Measurements from ENCODE around the gene RC3H1.
"Not testable (repeated sequence)": the region's sequence is repeated elsewhere in the genome, so short reads cannot be mapped to it uniquely, and the experiment has no call there.

RC3H1 gene

DNA sequence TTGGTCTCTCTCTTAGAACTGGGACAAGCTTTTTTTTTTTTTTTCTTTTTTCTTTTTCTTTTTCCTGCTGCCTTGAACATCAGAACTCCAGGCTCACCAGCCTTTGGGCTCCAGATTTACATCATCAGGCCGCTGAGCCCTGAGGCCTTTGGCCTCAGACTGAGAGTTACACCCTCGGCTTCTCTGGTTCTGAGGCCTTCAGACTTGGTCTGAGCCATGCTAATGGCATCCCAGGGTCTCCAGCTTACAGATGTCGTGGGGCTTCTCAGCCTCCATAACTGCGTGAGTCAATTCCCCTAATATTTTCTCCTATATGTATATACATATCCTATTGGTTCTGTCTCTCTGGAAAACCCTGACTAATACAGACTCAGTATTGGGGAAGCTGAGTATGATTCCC, 36.5 kb upstream of the RC3H1 start:
- H3K4me3 ChIP-seq (ENCODE audit: low read depth, low read length): no peak overlapping the region
- ChIA-PET POLR2A (no interaction called here), CTCF (interaction anchor here (0.6 kb wide), 1 partner anchor 46 kb away, joined by 4 read pairs; no protein-coding TSS in a partner anchor)
- no peak overlapping the region for H3K27ac ChIP-seq (ENCODE audit: extremely low read depth, low read depth, low read length)
- H3K4me1 ChIP-seq (ENCODE audit: control insufficient read depth, insufficient read depth, low read length): no peaks in the 10 kb centered on the region
- no peaks in the 10 kb centered on the region for H3K36me3 ChIP-seq (ENCODE audit: control insufficient read depth in 2 of 2, insufficient read depth in 1 of 2, low read length in 2 of 2)
- TF ChIP-seq, protein P1, sequence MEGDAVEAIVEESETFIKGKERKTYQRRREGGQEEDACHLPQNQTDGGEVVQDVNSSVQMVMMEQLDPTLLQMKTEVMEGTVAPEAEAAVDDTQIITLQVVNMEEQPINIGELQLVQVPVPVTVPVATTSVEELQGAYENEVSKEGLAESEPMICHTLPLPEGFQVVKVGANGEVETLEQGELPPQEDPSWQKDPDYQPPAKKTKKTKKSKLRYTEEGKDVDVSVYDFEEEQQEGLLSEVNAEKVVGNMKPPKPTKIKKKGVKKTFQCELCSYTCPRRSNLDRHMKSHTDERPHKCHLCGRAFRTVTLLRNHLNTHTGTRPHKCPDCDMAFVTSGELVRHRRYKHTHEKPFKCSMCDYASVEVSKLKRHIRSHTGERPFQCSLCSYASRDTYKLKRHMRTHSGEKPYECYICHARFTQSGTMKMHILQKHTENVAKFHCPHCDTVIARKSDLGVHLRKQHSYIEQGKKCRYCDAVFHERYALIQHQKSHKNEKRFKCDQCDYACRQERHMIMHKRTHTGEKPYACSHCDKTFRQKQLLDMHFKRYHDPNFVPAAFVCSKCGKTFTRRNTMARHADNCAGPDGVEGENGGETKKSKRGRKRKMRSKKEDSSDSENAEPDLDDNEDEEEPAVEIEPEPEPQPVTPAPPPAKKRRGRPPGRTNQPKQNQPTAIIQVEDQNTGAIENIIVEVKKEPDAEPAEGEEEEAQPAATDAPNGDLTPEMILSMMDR (tag by site-specific recombination; IDR thresholded peaks at IDR 0.05): no peak
- TF ChIP-seq ZFHX2 (tag by site-specific recombination; conservative IDR thresholded peaks at IDR 0.05): no peak
- TF ChIP-seq ZNF571 (tag by site-specific recombination; IDR thresholded peaks at IDR 0.05): no peak
- TF ChIP-seq, protein P2, sequence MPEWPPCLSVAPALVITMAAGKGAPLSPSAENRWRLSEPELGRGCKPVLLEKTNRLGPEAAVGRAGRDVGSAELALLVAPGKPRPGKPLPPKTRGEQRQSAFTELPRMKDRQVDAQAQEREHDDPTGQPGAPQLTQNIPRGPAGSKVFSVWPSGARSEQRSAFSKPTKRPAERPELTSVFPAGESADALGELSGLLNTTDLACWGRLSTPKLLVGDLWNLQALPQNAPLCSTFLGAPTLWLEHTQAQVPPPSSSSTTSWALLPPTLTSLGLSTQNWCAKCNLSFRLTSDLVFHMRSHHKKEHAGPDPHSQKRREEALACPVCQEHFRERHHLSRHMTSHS (tag by site-specific recombination; IDR thresholded peaks at IDR 0.05): no peak
- TF ChIP-seq ZNF785 (tag by site-specific recombination; IDR thresholded peaks at IDR 0.05): no peak
- no peak for TF ChIP-seq ZBTB20 (tag by site-specific recombination; IDR thresholded peaks at IDR 0.05)
- no peak for TF ChIP-seq GLI4 (tag by site-specific recombination; IDR thresholded peaks at IDR 0.05)
- no peak for TF ChIP-seq SETDB1 (IDR thresholded peaks at IDR 0.05; ENCODE audit: insufficient read length, low read length)
- TF ChIP-seq ZNF843 (tag by site-specific recombination; IDR thresholded peaks at IDR 0.05): no peak
- no peak for TF ChIP-seq ZNF174 (tag by site-specific recombination; IDR thresholded peaks at IDR 0.05)
- TF ChIP-seq, protein P3, sequence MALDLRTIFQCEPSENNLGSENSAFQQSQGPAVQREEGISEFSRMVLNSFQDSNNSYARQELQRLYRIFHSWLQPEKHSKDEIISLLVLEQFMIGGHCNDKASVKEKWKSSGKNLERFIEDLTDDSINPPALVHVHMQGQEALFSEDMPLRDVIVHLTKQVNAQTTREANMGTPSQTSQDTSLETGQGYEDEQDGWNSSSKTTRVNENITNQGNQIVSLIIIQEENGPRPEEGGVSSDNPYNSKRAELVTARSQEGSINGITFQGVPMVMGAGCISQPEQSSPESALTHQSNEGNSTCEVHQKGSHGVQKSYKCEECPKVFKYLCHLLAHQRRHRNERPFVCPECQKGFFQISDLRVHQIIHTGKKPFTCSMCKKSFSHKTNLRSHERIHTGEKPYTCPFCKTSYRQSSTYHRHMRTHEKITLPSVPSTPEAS (tag by site-specific recombination; IDR thresholded peaks at IDR 0.05): no peak
- TF ChIP-seq, protein P4, sequence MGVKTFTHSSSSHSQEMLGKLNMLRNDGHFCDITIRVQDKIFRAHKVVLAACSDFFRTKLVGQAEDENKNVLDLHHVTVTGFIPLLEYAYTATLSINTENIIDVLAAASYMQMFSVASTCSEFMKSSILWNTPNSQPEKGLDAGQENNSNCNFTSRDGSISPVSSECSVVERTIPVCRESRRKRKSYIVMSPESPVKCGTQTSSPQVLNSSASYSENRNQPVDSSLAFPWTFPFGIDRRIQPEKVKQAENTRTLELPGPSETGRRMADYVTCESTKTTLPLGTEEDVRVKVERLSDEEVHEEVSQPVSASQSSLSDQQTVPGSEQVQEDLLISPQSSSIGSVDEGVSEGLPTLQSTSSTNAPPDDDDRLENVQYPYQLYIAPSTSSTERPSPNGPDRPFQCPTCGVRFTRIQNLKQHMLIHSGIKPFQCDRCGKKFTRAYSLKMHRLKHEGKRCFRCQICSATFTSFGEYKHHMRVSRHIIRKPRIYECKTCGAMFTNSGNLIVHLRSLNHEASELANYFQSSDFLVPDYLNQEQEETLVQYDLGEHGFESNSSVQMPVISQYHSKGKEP (tag by site-specific recombination; IDR thresholded peaks at IDR 0.05): no peak
- TF ChIP-seq, protein P5, sequence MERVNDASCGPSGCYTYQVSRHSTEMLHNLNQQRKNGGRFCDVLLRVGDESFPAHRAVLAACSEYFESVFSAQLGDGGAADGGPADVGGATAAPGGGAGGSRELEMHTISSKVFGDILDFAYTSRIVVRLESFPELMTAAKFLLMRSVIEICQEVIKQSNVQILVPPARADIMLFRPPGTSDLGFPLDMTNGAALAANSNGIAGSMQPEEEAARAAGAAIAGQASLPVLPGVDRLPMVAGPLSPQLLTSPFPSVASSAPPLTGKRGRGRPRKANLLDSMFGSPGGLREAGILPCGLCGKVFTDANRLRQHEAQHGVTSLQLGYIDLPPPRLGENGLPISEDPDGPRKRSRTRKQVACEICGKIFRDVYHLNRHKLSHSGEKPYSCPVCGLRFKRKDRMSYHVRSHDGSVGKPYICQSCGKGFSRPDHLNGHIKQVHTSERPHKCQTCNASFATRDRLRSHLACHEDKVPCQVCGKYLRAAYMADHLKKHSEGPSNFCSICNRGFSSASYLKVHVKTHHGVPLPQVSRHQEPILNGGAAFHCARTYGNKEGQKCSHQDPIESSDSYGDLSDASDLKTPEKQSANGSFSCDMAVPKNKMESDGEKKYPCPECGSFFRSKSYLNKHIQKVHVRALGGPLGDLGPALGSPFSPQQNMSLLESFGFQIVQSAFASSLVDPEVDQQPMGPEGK (tag by site-specific recombination; IDR thresholded peaks at IDR 0.05): no peak
- TF ChIP-seq, protein P6, sequence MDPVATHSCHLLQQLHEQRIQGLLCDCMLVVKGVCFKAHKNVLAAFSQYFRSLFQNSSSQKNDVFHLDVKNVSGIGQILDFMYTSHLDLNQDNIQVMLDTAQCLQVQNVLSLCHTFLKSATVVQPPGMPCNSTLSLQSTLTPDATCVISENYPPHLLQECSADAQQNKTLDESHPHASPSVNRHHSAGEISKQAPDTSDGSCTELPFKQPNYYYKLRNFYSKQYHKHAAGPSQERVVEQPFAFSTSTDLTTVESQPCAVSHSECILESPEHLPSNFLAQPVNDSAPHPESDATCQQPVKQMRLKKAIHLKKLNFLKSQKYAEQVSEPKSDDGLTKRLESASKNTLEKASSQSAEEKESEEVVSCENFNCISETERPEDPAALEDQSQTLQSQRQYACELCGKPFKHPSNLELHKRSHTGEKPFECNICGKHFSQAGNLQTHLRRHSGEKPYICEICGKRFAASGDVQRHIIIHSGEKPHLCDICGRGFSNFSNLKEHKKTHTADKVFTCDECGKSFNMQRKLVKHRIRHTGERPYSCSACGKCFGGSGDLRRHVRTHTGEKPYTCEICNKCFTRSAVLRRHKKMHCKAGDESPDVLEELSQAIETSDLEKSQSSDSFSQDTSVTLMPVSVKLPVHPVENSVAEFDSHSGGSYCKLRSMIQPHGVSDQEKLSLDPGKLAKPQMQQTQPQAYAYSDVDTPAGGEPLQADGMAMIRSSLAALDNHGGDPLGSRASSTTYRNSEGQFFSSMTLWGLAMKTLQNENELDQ (tag by site-specific recombination; IDR thresholded peaks at IDR 0.05; ENCODE audit: low read depth): no peak
- TF ChIP-seq, protein P7, sequence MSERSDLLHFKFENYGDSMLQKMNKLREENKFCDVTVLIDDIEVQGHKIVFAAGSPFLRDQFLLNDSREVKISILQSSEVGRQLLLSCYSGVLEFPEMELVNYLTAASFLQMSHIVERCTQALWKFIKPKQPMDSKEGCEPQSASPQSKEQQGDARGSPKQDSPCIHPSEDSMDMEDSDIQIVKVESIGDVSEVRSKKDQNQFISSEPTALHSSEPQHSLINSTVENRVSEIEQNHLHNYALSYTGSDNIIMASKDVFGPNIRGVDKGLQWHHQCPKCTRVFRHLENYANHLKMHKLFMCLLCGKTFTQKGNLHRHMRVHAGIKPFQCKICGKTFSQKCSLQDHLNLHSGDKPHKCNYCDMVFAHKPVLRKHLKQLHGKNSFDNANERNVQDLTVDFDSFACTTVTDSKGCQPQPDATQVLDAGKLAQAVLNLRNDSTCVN (tag by site-specific recombination; optimal IDR thresholded peaks at IDR 0.05): no peak
- TF ChIP-seq, protein P8, sequence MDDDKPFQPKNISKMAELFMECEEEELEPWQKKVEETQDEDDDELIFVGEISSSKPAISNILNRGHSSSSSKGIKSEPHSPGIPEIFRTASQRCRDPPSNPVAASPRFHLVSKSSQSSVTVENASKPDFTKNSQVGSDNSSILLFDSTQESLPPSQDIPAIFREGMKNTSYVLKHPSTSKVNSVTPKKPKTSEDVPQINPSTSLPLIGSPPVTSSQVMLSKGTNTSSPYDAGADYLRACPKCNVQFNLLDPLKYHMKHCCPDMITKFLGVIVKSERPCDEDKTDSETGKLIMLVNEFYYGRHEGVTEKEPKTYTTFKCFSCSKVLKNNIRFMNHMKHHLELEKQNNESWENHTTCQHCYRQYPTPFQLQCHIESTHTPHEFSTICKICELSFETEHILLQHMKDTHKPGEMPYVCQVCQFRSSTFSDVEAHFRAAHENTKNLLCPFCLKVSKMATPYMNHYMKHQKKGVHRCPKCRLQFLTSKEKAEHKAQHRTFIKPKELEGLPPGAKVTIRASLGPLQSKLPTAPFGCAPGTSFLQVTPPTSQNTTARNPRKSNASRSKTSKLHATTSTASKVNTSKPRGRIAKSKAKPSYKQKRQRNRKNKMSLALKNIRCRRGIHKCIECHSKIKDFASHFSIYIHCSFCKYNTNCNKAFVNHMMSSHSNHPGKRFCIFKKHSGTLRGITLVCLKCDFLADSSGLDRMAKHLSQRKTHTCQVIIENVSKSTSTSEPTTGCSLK (tag by site-specific recombination; IDR thresholded peaks at IDR 0.05): no peak
- TF ChIP-seq PRDM1 (tag by site-specific recombination; IDR thresholded peaks at IDR 0.05): no peak
- no peak for TF ChIP-seq ZNF324 (tag by site-specific recombination; IDR thresholded peaks at IDR 0.05)
- no peak for TF ChIP-seq ZNF423 (tag by site-specific recombination; IDR thresholded peaks at IDR 0.05)
- TF ChIP-seq ZNF530 (tag by site-specific recombination; IDR thresholded peaks at IDR 0.05; ENCODE audit: low read depth): no peak
- no peaks in the 10 kb centered on the region for H3K9me3 ChIP-seq (ENCODE audit: control insufficient read depth, insufficient read depth, low read depth, low read length)

DNA sequence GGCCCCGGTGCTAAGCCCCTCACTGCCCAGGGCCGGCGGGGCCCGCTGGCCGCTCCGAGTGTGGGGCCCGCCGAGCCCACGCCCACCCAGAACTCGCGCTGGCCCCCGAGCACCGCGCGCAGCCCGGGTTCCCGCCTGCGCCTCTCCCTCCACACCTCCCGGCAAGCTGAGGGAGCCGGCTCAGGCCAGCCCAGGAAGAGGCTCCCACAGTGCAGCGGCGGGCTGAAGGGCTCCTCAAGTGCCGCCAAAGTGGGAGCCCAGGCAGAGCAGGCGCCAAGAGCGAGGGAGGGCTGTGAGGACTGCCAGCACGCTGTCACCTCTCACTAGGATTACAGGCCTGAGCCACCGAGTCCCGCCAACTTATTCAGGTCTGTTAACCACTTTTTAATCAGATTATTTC, 34.5 kb upstream of the RC3H1 start:
- POLR2A ChIA-PET: not testable (repeated sequence)

More for the DNA sequence above, 34.5 kb upstream of the RC3H1 start:
- H3K4me1 ChIP-seq (ENCODE audit: control insufficient read depth, insufficient read depth, low read length); H3K27ac ChIP-seq (ENCODE audit: extremely low read depth, low read depth, low read length); CTCF ChIA-PET; H3K36me3 ChIP-seq (ENCODE audit: control insufficient read depth in 2 of 2, insufficient read depth in 1 of 2, low read length in 2 of 2); H3K4me3 ChIP-seq (ENCODE audit: low read depth, low read length); H3K9me3 ChIP-seq (ENCODE audit: control insufficient read depth, insufficient read depth, low read depth, low read length): not testable (repeated sequence)
